ENCODE results near the gene LDHD.

LDHD gene

GRCh38 chr16:75079346-75079926, 37.1 kb downstream of the LDHD start:
- no peak for DNase-seq

GRCh38 chr16:75078886-75079285, 37.7 kb downstream of the LDHD start:
- no peak for DNase-seq

- DNase-seq, result no peak
Measured at GRCh38 chr16:75075688-75076268, 40.8 kb downstream of the LDHD start.

- peak; percentile 87 for DNase-seq
Measured at GRCh38 chr16:75074920-75075687, 41.5 kb downstream of the LDHD start.

GRCh38 chr16:75074304-75074793, 42.2 kb downstream of the LDHD start:
- DNase-seq, result no peak

GRCh38 chr16:75073545-75074303, 42.9 kb downstream of the LDHD start:
- no peak for DNase-seq

GRCh38 chr16:75072239-75072947, 44.2 kb downstream of the LDHD start:
- no peak for DNase-seq

- no peak for DNase-seq
Measured at GRCh38 chr16:75071621-75072020, 45.0 kb downstream of the LDHD start.

- no peak for DNase-seq
Measured at GRCh38 chr16:75070012-75070841, 46.4 kb downstream of the LDHD start.

GRCh38 chr16:75068085-75069031, 48.2 kb downstream of the LDHD start:
- no peak for DNase-seq

- no peak for DNase-seq
Measured at GRCh38 chr16:75066861-75067447, 49.6 kb downstream of the LDHD start.

- DNase-seq, result no peak
Measured at GRCh38 chr16:75065521-75066149, 50.9 kb downstream of the LDHD start.

- peak; percentile 32 for DNase-seq
Measured at GRCh38 chr16:75065149-75065505, 51.5 kb downstream of the LDHD start.

- peak; percentile 5 for DNase-seq
Measured at GRCh38 chr16:75064403-75065148, 52.0 kb downstream of the LDHD start.

- no peak for DNase-seq
Measured at GRCh38 chr16:75063549-75064088, 53.0 kb downstream of the LDHD start.

- no peak for DNase-seq
Measured at GRCh38 chr16:75062976-75063346, 53.6 kb downstream of the LDHD start.

- no peak for DNase-seq
Measured at GRCh38 chr16:75062135-75062975, 54.2 kb downstream of the LDHD start.
